ENCODE results near the gene SLC30A7.

DNA sequence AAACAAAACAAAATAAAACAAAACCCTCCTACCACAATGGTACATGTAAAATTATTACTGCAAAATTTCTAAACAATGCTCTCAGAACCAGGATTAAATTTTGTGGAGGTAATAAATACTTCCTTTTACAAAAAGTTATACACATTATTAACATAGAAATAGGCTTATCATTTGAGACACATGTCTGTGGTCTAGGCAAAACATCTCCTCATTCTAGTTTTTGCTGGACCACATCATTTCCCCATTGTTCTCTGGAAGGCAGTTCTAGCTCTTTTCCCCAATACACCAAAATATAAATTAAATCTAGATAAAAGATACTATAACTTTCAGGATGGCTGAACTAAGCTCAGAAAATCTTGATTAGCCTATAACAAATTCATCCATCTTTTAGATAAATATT lies 19.6 kb upstream of the SLC30A7 start:
- TF ChIP-seq, protein P1, sequence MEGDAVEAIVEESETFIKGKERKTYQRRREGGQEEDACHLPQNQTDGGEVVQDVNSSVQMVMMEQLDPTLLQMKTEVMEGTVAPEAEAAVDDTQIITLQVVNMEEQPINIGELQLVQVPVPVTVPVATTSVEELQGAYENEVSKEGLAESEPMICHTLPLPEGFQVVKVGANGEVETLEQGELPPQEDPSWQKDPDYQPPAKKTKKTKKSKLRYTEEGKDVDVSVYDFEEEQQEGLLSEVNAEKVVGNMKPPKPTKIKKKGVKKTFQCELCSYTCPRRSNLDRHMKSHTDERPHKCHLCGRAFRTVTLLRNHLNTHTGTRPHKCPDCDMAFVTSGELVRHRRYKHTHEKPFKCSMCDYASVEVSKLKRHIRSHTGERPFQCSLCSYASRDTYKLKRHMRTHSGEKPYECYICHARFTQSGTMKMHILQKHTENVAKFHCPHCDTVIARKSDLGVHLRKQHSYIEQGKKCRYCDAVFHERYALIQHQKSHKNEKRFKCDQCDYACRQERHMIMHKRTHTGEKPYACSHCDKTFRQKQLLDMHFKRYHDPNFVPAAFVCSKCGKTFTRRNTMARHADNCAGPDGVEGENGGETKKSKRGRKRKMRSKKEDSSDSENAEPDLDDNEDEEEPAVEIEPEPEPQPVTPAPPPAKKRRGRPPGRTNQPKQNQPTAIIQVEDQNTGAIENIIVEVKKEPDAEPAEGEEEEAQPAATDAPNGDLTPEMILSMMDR (IDR thresholded peaks at IDR 0.05) = no peak
- no peak for TF ChIP-seq POLR2A (IDR thresholded peaks at IDR 0.05)
